Lower leg skin (tissue), 4 donors: Measurements from ENCODE around the gene DDX10. TPM values are rescaled to one million over a fixed set of nuclear protein-coding genes. Genes with fewer than 3 reads are reported as not detected.
"Not testable (repeated sequence)": the region's sequence is repeated elsewhere in the genome, so short reads cannot be mapped to it uniquely, and the experiment has no call there.

Experiments used
- DNase-seq, 2 donors: peaks; one replicate each; pipeline ENCODE4 v3.0.0-alpha.2; 2019; ENCODE audit warnings: low spot score in 2 of 2
- H3K4me3 ChIP-seq: fragments of 200-600 bp; sonication (generic); 2 replicates; pipeline ENCODE4 v1.5.1; 2017; ENCODE audit warnings: mild to moderate bottlenecking, low read depth; ENCODE audit not compliant: poor library complexity, severe bottlenecking
- CTCF ChIP-seq, 3 donors: fragments of 450-650 bp; IDR thresholded peaks; one replicate each; pipeline ENCODE4 v1.5.1; 2016; ENCODE audit warnings: antibody characterized with exemption in 3 of 3, mild to moderate bottlenecking in 3 of 3, moderate library complexity in 2 of 3
- POLR2A ChIP-seq, 2 donors: fragments of 450-650 bp; IDR thresholded peaks; one replicate each; pipeline ENCODE4 v1.6.1; 2016 to 2017; ENCODE audit warnings: antibody characterized with exemption in 2 of 2, mild to moderate bottlenecking in 1 of 2, moderate library complexity in 1 of 2
- WGBS, 2 donors: methylation state at CpG; one replicate each; pipeline ENCODE4 v1.1.5; 2018; 5-methylcytosine and 5-hydroxymethylcytosine counted together
- intact Hi-C: fragments of 100-400 bp; cut with DNase I; formaldehyde crosslinking; loops from one replicate; pipeline ENCODE4 v1.15.0; 2023; ENCODE audit warnings: low total_unique reads
- total RNA-seq, 4 donors: library from RNA; depleted of rRNA; stranded (reverse); fragments of >200 nt; gene quantifications; one replicate each; pipeline ENCODE4 v1.1.0, GENCODE V29; 2016

Gene DDX10
- total RNA-seq, 4 donors from 2014 or later = 18.4 to 33.5 (median 22.2) TPM

DNA sequence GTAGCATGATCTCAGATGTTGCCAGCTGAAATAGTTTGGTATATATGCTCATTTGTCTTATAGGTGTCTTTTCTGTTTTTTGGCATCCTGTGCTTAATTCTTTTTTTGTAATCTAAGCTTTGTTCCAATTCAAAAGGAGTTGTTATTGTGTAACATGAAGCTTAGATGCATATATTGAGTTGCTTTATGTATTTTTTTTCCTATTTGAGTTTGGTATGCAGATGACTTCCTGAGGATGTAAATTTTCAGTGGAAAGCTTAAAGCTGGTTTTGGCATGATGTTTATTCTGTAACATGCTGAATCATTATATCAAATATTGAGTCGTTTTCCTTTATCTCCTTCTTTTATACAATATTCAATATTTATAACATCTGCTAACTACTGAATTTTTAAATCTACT lies 69.4 kb downstream of the DDX10 start:
- WGBS, 2 donors = 66 to 68% methylated on average over 1 of the region's 1 CpG

GRCh38 chr11:108734956-108735559 lies 70.2 kb downstream of the DDX10 start:
- TF ChIP-seq CTCF (IDR thresholded peaks at IDR 0.05) (no peak), POLR2A (IDR thresholded peaks at IDR 0.05) (no peak)
- 70 to 76% methylated on average over 3 of the region's 3 CpGs for WGBS, 2 donors
- DNase-seq = no peak
- no peak overlapping the region for H3K4me3 ChIP-seq
- intact Hi-C loops = no loop called here

More for the DNA sequence above, 69.4 kb downstream of the DDX10 start:
- intact Hi-C loops = no loop called here
- H3K4me3 ChIP-seq = no peak overlapping the region
- DNase-seq = no peak
- no peak for TF ChIP-seq CTCF (IDR thresholded peaks at IDR 0.05)
- TF ChIP-seq POLR2A (IDR thresholded peaks at IDR 0.05) = no peak

GRCh38 chr11:108740132-108740531 lies 75.3 kb downstream of the DDX10 start:
- 96 to 98% methylated on average over 2 of the region's 2 CpGs for WGBS, 2 donors

GRCh38 chr11:108743851-108744250 lies 79.0 kb downstream of the DDX10 start:
- DNase-seq = no peak
- no peak for TF ChIP-seq CTCF (IDR thresholded peaks at IDR 0.05)
- TF ChIP-seq POLR2A (IDR thresholded peaks at IDR 0.05) = no peak
- intact Hi-C loops = no loop called here
- no peak overlapping the region for H3K4me3 ChIP-seq
- WGBS, 2 donors = 64 to 65% methylated on average over 3 of the region's 3 CpGs

More at GRCh38 chr11:108740132-108740531, 75.3 kb downstream of the DDX10 start:
- DNase-seq, H3K4me3 ChIP-seq, intact Hi-C loops: not testable (repeated sequence)

- WGBS, 2 donors = 97 to 98% methylated on average over 6 of the region's 6 CpGs
- intact Hi-C loops = no loop called here
Observed at GRCh38 chr11:108748968-108749367, 84.1 kb downstream of the DDX10 start.

DNA sequence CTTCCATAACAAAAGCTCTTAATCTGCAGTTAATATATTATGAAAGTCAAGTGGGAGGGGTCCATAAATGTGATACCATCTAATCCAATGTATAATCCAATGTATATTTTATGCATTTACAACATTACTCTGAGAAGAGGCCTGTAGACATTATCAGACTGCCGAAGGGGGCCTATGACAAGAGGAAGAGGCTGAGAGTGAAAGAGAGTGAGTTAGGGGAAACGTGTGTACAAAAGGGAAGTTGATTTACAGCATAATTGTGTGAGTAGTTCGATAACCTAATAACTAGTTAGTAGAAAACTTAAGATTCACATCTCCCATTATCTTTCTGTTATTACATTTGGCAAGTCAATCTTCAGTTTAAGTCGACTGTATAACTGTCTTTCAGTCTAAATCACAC lies 86.6 kb downstream of the DDX10 start:
- WGBS, 2 donors = 87 to 96% methylated on average over 4 of the region's 4 CpGs
- no peak overlapping the region for H3K4me3 ChIP-seq
- TF ChIP-seq POLR2A (IDR thresholded peaks at IDR 0.05) (no peak), CTCF (IDR thresholded peaks at IDR 0.05) (no peak)
- DNase-seq = no peak
- intact Hi-C loops = no loop called here

More at GRCh38 chr11:108748968-108749367, 84.1 kb downstream of the DDX10 start:
- DNase-seq = no peak
- TF ChIP-seq CTCF (IDR thresholded peaks at IDR 0.05) (no peak), POLR2A (IDR thresholded peaks at IDR 0.05) (no peak)
- H3K4me3 ChIP-seq = no peak overlapping the region
